Kidney tubule cell (primary cell): ENCODE measurements around the gene FAM200A.
"Not testable (repeated sequence)": the region's sequence is repeated elsewhere in the genome, so short reads cannot be mapped to it uniquely, and the experiment has no call there.

ENCODE experiments used
- DNase-seq: peaks from one replicate; pipeline ENCODE4 v3.0.0-alpha.2; 2018; ENCODE audit warnings: low spot score

Gene FAM200A

DNA sequence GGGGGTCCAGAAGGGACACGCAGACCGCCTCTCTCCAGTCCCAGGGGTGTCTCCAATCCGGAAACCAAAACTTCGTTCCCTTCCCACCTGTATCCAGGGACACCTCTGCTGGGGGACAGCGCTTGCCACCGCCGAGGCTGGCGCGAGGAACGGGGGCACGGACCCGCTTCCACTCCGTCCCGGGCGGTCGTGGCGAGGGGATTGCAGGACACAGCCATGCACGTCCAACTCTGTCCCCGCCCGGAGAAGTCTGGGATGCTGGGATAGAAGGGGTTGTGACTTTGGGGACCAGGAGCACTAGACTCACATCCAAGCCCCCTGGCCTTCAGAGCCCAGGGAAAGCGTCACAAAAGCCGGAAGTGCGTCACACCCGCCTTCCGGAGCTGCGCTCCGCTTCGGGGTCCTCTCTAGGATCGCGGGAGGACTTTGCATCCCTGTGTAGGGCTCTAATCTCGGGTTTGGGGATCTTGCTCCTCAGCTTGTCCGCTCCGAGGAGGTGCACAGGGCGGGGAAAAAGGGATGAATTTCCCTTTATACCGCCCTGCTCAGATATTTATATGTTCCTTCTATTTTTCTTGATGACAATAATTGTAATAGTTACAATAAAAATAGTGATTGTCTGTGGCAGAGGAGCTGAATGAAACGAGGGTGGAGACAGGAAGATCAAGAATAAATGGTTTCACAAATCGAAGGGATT lies at the start of gene FAM200A:
Gene FAM200A, minus strand, starts transcription at position 348 of the 697 bp plus-strand sequence. CDS start 3,707 bp downstream, outside the sequence.
- DNase-seq = peak; percentile 88

DNA sequence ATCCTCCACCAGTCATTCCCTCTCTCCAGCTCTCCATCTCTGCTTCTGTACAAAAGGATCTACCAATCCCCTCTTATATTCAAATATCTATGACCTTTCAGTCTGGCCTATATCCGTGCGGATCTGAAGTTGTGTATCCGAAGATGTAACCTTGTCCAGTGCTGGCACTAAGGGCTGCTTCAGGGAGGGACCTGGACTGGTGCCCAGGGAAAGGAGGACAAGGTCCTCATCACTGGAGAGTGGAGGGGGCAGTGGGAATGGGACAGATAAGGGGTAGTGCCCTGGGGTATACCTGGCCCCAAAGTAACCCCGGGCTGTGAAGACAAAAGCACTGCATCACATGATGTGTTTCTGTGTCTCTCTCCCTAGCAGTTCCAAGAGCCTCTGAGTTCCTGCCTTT lies 47.9 kb upstream of the FAM200A start:
- DNase-seq = no peak

DNA sequence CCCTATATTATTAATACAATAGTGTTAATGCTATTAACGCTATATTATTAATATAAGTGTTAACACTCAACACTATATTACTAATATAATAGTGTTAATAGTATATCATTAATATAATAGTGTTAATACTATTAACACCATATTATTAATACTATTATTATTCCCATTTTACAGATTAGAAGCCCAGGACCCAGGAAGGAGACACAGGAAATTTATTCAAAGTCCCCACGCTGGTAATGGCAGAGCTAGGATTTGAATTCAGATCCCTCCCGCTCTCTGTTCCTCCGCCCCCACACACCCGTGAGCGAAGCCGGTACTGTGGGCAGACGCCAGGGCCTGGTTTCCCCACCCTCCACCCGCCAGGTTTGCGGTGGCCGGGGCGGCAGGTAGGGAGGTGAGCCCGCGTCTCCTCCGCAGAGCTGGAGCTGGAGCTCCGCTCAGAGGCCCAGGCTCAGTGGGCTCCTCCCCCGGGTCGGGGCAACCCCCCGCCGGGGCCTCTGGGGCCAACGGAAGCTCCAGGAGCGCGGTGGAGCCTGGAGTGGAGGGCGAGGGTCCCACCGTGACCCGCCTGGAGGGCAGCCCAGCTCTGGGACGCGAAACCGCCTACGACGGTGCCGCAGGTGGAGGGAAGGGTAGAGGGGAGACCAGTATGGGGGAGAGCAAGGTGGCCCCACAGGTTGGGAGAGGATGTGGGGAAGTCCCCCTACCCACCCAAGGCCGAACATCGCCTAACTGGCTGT lies 46.0 kb upstream of the FAM200A start, which contains the start of gene TMEM225B:
Gene TMEM225B, plus strand, starts transcription at position 506 of the 740 bp plus-strand sequence. CDS start 6,122 bp downstream, outside the sequence.
- DNase-seq = no peak

- DNase-seq = no peak
These were observed 44.6 kb upstream of the FAM200A start for GRCh38 chr7:99596408-99596955.

DNA sequence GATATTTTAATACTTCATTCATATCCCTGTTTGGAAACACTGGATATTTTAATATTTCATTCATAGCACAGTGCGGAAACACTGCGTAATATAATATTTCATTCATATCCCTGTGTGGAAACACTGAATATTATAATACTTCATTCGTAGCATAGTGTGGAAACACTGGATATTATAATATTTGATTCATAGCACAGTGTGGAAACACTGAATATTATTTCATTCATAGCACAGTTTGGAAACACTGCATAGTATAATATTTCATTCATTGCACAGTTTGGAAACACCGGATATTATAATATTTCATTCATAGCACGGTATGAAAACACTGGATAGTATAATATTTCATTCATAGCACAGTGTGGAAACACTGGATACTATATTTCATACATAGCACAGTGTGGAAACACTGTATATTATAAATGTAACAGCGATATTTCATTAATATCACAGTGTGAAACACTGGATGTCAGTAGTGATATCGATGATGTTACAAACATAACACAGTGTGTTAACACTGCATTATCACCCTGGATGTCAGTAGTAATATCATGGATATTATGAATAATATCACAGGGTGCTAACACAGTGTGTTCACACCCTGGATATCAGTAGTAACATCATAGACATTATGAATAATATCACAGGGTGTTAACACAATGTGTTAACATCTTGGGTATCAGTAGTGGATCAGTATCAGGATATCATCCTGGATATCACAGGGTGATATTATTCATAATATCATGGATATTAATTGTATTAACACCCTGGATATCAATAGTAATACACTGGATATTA lies 43.2 kb upstream of the FAM200A start:
- DNase-seq = no peak

DNA sequence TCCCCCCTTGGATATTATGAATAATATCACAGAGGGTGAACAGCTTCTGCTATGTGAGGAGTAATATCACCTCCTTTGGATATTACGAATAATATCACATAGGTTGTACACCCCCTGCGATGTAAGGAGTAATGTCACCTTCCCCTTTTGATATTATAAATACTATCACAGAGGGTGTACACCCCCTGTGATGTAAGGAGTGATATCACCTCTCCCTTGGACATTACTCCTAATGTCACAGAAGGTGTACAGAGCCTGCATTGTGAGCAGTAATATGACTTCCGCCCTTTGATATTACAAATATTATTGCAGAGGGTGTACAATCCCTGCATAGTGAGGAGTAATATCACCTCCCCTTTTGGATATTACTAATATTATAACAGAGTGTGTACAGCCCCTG lies 37.0 kb upstream of the FAM200A start:
- no peak for DNase-seq

DNA sequence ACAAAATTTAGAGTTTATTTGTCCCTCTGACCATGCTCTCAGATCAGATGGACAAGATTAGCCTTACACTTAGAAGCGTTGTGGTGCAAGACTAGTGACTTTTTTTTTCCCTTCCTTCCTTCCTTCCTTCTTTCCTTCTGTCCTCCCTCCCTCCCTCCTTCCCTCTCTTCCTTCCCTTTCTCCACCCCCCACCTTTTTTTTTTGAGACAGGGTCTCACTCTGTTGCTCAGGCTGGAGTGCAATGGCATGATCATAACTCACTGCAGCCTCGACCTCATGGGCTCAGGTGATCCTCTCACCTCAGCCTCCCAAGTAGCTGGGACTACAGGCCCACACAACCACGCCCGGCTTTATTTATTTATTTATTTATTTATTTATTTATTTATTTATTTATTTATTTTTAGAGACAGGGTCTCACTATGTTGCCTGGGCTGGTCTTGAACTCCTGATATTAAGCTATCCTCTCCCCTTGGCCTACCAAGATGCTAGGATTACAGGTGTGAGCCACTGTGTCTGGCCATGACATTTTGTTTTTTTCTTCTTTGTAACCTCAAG lies 28.9 kb upstream of the FAM200A start:
- not testable (repeated sequence) for DNase-seq

DNA sequence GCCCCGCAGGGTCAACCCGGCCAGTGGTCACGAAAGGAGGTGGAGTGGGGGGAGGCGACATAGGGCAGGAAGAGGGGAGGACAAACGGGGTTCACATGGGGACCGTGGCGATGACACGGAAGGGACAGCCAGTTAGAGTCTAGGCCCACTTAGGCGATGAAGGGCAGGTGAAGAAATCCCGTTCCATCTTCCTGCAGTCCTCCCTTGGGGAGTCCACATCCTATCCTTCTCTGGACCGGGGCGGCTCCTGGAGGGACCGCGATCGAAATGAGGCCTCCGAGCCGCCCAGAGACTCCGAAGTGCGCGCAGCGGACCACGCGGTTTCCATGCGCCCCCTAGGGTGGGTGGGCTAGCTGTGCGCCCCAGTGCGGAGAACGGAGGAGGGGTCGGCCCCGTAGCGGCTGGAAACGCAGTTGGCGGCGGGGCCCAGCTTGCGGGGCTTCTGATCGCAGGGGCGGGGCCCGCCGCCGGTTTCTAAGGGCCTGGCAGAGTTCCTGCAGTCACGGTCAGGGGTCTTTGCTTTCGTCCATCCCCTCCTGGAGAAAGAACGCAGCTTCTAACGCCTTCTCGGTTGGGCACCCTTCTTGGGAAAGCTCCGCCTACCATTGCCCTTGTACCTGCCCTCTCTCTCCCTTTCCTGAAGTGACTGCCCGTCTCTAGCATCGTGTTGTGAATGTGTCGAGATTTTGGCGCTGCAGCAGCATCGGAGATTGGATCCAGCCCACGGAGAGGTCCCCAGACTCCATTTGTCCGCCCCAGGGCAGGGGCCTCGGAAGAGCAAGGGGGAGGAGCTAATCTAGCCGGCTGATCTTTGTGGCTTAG lies 28.3 kb upstream of the FAM200A start:
- DNase-seq = peak; percentile 24

DNA sequence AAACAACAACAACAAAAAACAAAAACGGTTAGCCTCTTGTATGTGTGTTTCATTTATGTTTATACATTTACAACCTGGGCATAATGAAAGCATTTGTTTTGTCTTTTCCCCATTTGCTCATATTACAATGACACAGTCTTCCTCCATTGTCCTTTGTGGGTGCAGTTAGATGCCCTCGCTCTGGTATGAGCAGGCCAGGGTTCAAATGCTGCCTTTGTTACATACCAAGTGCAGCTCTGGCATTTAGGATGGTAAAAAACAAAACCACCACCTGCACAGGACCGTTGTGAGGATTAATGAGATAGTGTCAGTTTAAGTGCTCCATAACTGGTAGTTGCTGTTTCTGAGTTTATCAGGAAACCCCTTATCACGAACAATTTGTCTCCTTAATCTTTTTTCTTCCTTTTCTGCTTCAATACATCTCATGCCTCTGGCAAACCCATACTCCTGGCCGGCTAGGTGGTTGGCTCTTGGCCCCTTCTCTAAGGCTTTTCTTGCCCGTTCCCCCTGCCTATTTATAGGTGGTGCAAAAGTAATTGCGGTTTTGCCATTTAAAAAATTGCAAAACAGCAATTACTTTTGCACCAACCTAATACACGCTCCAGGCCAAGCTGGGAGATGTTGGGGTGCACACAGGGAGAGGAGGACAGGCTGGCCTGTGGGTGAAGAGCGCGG lies 27.5 kb upstream of the FAM200A start:
- no peak for DNase-seq

- DNase-seq = no peak
These were observed 24.3 kb upstream of the FAM200A start for GRCh38 chr7:99576251-99576650.

GRCh38 chr7:99573257-99573656 lies 21.3 kb upstream of the FAM200A start:
- DNase-seq = no peak

GRCh38 chr7:99571768-99572167 lies 19.9 kb upstream of the FAM200A start:
- no peak for DNase-seq

DNA sequence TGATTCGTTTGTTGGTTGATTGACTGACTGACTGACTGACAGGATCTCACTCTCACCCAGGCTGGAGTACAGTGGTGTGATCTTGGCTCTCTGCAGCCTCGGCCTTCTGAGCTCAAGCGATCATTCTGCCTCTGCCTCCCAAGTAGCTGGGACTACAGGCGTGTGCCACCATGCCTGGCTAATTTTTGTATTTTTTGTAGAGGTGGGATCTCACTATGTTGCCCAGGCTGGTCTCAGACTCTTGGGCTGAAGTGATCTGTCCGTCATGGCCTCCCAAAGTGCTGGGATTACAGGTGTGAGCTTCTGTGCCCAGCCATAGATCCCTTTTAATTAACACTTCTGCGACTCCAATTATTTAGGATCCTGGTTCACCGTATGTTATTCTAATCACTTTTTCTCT lies 16.9 kb upstream of the FAM200A start:
- not testable (repeated sequence) for DNase-seq

- peak; percentile 30 for DNase-seq
These were observed 11.7 kb upstream of the FAM200A start for GRCh38 chr7:99563650-99564049.

DNA sequence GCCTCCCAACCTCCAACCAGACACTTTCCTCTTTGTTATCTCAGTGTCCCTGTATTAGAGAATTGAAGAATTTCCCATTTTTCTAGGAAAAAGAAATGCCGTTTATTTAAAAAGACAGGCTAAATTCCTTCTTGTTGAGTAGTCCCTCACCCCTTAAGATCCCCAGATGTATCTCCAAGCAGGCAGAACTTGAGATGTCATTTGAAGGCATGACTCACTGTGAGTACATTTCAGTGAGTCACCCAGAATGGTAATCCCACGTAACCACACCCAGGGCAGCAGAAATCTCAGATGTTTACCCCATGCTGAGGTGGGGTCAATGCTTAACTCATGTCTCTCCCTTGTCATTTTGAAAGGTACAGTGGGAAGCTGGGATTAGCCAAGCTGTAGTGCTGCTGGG lies 10.9 kb upstream of the FAM200A start:
- DNase-seq = peak; percentile 98

- DNase-seq = no peak
These were observed 10.3 kb upstream of the FAM200A start for GRCh38 chr7:99562114-99562784.

DNA sequence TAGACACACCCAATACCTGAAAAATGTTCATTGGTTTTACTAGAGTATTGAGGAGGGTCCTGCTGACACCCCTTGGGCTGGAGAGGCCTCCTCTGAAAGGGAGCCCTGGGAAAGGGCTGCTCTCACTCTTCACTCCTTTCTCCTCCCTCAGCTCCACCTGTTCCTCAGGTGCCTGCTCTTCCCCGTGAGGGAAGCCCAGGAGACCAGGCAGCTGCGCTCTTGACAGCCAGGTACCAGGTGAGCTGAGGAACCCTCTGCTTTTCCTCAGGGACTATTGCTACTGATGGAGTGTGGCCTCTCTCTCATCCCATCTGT lies 9.8 kb upstream of the FAM200A start:
- no peak for DNase-seq

DNA sequence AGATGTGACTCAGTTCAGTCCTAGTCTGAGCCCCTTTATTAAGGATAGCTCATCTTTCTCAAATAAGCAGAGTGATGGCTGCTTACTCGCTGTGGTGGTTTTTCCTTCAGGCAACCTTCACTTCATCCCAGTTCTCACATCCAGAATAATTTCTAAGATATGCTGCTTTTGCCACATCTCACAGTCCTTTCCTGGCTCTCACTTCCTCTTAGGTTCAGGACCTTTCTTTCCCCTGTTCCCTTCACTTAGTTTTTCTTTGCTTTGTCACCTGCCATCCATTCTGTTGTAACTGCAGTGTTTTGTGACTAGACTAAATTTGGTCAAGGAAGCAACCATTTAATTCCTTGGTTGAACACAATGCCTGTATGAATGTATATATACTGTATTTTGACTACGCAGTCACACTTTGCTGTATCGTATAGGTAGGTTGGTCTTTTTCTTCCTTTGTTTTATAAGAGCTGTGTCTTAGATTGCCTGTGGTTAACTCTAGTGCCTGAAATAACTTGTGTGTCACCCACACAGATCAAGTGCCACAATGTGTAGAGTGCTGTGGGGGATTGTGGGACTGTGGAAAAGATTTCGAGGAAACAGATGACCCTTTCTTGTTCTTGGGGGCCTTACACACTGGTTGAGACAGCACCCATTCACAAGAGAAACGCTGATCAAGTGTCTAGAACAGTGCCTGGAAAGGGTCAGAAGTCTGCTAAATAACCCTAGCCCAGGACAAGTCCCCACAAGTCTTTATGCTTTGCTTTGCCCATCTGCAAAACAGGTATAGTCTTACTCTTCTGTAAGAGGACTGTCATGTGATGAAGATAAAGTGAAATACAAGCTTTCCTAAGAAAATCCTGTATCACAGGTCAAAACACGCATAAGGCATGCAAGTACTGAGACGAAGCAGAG lies 9.2 kb upstream of the FAM200A start:
- no peak for DNase-seq
